NT2/D1 (cell line): ENCODE measurements around the gene TUBB6.

Source experiments
- YY1 ChIP-seq: IDR thresholded peaks from 2 replicates; pipeline ENCODE4 v1.6.1; 2011; ENCODE audit not compliant: insufficient read length, insufficient read depth
- ZNF274 ChIP-seq: IDR thresholded peaks from 2 replicates; pipeline ENCODE4 v1.6.1; 2011; ENCODE audit warnings: mild to moderate bottlenecking, low read depth, low read length

DNA sequence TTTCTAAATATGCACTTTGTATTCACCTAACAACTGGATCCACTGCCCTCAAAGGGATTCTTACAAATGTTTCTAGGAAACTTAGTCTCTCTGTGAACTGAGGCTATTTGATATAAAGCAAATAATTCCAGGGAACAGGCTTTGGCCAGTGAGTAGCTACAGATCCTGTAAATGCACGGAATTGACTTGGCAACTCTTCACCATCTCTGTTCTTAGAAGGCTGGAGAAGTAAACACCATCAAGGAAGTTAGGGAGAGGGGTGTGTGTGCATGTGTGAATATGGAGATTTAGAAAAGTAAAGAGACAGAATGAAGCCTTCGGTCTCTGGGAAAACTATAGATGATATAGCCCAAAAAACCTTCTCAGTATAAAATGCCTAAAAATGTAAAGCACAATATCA lies 43.2 kb upstream of the TUBB6 start:
- TF ChIP-seq ZNF274 (no peak), YY1 (no peak)
